Sciatic nerve (tissue), 2 donors: ENCODE results near the gene HOXC4. TPM values are rescaled to one million over a fixed set of nuclear protein-coding genes. Genes with fewer than 3 reads are reported as not detected.
A peak's percentile ranks its signal among the peaks of the same experiment; 100 is the strongest.

ENCODE experiments used
- ATAC-seq: fragments of 200-7000 bp; cut with Tn5 transposase; one replicate; pipeline ENCODE4 v1.9.1; 2020; ENCODE audit warnings: mild to moderate bottlenecking, moderate library complexity
- DNase-seq: peaks from one replicate; pipeline ENCODE4 v3.0.0-alpha.2; 2020; ENCODE audit warnings: low spot score
- intact Hi-C: fragments of 100-400 bp; cut with DNase I; formaldehyde crosslinking; loops from one replicate; pipeline ENCODE4 v1.14.2; 2022
- total RNA-seq: library from RNA; stranded (reverse); fragmentation: NEBNext Ultra II Directional; extraction: Animal tissue kit (Norgen Biotek cat#: 25700); gene quantifications from one replicate; pipeline ENCODE4 v1.2.1, GENCODE V29; 2021
- donor health status: DM: no; HTN: no; CAD: no.
- donor health status: DM: no; HTN: no; CAD: no.

HOXC4 gene
- total RNA-seq, 1 donor from 2014 or later, result 23.6 TPM

DNA sequence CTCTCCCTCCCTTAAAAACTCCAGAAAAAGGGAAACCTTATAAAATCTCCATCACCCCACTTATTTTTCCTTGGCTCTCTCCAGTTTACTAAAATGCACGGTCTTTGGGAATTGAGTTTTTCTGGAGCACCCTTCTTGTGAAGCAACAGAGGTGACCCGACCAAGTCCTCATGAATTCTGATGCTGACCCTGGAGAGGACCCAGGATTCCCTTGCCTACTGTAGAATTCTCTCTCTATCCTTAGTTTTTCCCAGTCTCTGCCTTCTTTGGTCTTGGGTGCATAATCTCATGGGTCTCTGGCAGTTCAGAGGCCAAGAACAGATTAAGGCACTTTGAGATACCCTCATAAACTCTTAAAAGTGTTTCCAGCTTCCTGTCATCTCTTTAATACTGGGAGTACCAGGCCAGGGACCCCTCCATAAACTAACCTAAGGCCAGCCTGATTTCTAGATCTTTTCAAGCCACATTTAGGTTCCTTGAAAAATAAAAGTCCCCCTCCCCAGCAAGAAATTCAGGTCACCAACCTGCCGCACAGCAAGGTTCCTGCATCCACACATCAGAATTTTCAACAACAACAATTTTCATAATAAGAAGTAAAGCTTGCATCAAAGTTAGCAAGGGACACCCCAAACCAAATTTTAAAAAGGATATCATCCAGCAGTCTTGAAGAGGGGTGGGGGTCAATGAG lies 5.1 kb upstream of the HOXC4 start:
- intact Hi-C loops, result no loop called here
- DNase-seq (no peak), ATAC-seq (no peak)

- ATAC-seq (no peak), DNase-seq (no peak)
- intact Hi-C loops, result no loop called here
These were observed 4.5 kb upstream of the HOXC4 start for GRCh38 chr12:54049108-54049507.

- intact Hi-C loops, result no loop called here
- DNase-seq, result no peak
- no peak for ATAC-seq
These were observed 3.2 kb upstream of the HOXC4 start for GRCh38 chr12:54050482-54050810.

- intact Hi-C loops, result no loop called here
- ATAC-seq (no peak), DNase-seq (no peak)
These were observed 2.4 kb upstream of the HOXC4 start for GRCh38 chr12:54051026-54051842.

GRCh38 chr12:54051874-54052437 lies 1.7 kb upstream of the HOXC4 start:
- DNase-seq (no peak), ATAC-seq (no peak)
- intact Hi-C loops, result no loop called here

DNA sequence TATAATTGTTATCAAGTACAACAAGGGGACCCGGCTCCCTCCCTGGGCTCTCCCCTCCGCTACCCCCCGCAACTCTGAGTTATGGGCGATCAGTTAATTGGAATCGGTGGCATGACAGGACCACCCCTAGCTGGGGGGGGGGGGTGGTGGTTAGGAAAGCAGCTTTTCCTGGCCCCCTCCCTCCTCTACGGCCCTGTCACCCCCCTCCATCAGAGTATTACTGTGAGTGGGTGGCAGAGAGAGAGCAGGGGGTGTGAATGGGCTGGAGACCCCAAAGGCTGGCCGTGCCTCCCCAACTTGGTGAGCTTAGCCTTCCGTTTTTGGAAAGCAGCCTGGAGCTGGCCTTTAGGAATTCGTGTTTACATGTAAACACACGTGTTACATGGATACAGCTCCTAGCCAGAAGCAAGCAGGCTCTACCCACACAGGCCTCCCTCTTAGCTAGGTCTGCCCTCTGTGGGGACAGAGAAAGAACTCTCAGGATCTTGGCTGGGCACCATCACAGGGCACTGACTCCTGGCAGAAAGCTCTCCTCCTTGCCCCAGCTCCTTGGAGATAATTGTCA lies 1.1 kb upstream of the HOXC4 start:
- intact Hi-C loops, result no loop called here
- ATAC-seq (peak; percentile 65), DNase-seq (no peak)

DNA sequence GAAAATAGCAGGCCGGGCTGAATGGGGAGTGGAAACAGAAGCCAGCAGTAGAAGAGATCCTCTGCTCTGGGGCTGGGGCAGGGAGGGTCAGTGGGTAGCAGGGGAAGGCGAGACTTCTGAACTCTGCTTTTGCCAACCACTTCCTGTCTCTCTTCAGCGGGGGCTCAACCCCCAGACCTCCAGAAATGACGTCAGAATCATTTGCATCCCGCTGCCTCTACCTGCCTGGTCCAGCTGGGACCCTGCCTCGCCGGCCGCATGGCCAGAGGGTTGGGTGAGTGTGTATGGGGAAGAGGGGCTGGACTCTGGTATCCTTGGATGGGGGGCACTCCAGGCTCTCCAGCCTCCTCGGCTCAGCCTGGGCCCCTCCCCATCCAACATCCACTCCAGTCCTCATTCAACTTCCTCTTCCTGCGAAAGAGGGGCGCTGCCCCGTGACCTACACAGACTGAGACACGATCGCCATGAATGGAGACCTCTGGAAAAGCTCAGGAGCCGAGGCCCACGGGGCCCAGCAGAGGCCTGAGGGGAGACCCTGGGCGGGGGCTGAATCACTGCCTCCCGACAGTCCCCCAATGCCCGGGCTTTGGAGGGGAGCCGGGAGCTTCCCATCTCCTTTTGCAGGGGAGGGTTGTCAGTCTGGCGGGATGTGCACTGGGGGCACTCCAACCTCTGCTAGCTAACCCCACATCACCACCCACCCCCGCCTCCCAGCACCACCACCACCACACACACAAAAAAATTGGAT lies 458 bp upstream of the HOXC4 start:
- DNase-seq (no peak), ATAC-seq (peak; percentile 49)
- intact Hi-C loops, result no loop called here

- intact Hi-C loops, result no loop called here
- ATAC-seq, result no peak
- no peak for DNase-seq
These were observed 1.1 kb downstream of the HOXC4 start for GRCh38 chr12:54054742-54055194.

DNA sequence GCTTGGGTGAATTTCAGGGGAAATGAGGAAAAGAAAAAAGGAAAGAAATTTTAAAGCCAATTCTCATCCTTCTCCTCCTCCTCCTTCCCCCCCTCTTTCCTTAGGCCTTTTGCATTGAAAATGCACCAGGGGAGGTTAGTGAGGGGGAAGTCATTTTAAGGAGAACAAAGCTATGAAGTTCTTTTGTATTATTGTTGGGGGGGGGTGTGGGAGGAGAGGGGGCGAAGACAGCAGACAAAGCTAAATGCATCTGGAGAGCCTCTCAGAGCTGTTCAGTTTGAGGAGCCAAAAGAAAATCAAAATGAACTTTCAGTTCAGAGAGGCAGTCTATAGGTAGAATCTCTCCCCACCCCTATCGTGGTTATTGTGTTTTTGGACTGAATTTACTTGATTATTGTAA lies 1.9 kb downstream of the HOXC4 start:
- DNase-seq (no peak), ATAC-seq (no peak)
- intact Hi-C loops, result no loop called here

DNA sequence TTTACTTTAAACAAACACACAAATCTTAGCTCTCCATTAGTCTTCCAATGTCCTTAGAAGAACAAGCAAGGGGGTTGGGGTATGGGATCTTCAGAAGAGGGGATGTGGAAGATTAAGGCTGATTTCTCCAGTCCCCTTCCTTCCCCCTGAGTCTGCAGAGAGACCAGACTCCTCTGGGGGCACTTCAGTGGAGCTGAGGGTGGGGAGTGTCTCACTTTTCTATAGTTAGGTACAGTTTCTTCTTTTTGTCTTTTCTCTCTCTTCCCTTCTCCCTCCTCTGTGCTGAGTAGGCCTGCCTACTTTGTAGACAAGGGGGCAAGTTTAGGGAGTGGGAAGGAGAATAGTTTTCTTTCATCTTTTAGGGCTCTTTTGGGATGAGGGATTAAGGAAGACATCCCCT lies 2.5 kb downstream of the HOXC4 start:
- intact Hi-C loops, result no loop called here
- no peak for ATAC-seq
- no peak for DNase-seq

DNA sequence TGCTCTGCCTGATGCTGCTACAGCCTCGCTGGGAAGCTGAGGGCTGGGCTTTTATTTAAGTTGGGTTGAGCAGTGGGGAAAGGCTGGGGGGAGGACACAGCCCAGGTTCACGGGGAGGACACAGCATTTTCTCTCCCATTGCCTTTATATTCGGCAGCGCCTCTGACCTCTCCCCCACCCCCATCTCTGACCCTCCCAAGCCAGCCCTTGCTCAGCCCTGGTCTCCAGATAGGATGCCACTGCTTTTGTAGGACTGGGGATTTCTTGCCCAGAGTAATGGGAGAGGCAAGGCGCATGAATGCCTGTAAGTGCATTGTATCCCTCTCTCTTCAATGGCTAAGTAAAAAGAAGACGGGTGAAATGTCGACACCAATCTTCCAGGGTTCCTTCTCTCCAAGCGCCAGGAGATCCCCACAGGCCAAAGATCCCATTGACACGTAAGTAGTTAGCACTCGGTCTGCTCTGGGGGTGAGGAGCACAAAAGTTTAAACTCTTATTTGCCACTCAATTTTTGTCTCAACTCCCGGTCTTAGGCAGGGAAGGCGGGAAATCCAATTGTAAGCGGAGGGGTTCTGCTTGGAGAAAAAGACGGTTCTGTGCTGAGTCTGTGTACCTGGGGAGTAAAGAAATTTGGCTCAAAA lies 4.6 kb downstream of the HOXC4 start:
- DNase-seq (no peak), ATAC-seq (no peak)
- intact Hi-C loops, result no loop called here

DNA sequence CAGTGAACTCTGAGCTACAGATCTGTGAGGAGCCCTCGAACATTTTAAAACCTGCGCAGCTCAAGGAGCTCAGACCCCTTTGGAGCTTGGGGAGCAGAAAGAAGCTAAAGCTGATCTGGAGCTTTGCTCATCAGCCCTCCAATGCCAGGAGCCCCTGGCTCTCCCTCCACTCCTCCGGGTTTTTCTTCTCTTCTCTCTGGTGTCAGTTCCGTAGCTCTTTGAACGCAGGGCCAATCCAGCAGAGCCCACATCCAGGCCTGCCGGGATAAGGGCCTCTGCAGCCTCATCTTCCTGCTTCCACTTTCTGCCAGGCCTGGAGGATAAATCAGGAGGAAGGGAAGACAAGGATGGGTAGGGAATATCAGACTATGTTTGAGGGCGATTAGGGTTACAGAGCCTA lies 6.0 kb downstream of the HOXC4 start:
- peak; percentile 31 for ATAC-seq
- intact Hi-C loops, result no loop called here

GRCh38 chr12:54060174-54060974 lies 6.7 kb downstream of the HOXC4 start:
- DNase-seq (no peak), ATAC-seq (peak; percentile 55)
- intact Hi-C loops, result no loop called here

More for the DNA sequence above, 6.0 kb downstream of the HOXC4 start:
- no peak for DNase-seq

- DNase-seq (no peak), ATAC-seq (peak; percentile 41)
- intact Hi-C loops, result no loop called here
These were observed 7.5 kb downstream of the HOXC4 start for GRCh38 chr12:54060975-54061778.

GRCh38 chr12:54065677-54066076 lies 12.0 kb downstream of the HOXC4 start:
- DNase-seq (no peak), ATAC-seq (no peak)
- intact Hi-C loops, result no loop called here

DNA sequence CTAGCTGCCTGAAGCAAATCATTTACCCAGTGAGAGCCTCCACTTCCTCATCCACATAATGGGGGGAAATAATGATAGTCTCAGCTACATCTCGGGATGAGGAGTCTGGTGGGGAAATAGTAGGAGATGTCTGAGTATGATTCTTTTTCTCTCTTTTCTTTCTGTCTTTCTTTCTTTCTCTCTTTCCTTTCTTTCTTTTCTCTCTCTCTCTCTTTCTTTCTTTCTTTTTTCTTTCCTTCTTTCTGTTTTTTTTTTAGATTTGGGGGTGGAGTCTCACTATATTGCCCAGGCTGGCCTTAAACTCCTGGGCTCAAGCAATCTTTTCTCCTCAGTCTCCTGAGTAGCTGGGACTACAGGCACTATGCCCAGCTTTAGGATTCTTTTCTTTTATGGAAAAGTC lies 12.8 kb downstream of the HOXC4 start:
- intact Hi-C loops, result no loop called here
- no peak for DNase-seq
- no peak for ATAC-seq

DNA sequence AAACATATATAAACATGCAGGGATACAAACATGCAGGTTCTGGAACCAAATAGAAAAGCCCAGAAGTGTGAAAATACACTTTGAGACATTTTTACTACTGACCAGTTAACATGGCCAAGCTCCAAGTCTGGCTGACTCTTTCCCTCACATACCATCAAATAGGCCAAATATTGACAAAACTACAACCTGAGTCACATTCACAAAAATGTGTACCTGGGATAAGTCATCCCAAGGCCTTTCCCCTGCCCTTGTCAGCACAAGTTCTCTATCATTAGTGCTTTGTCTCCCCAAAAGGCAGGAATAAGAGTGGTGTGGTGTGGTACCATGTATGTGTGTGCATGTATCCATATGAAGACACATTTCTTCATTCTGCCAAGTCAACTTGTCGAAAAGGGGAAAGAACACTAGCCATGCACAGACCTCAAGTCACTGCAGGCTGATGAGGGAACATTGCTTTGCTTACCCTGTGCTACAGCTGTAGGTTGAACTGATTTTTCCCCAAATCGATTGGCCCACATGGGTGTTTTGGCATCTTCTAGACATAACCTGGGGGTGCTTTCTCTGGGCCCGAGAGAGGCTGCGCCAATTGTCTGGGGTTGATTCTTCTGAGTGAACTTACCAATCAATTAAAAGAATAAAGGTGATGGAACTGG lies 14.9 kb downstream of the HOXC4 start:
- no peak for DNase-seq
- no peak for ATAC-seq
- intact Hi-C loops, result no loop called here
